Measurements from ENCODE around the gene STK33.

Gene STK33

GRCh38 chr11:8601376-8602133 is 7.5 kb upstream of the STK33 start:
- no peaks in the 10 kb centered on the region for H3K9me3 ChIP-seq (ENCODE audit: control insufficient read depth, insufficient read depth, low read depth, low read length)
- H3K4me1 ChIP-seq (ENCODE audit: control insufficient read depth, insufficient read depth, low read length): no peaks in the 10 kb centered on the region
- no peaks in the 10 kb centered on the region for H3K36me3 ChIP-seq (ENCODE audit: control insufficient read depth in 2 of 2, insufficient read depth in 1 of 2, low read length in 2 of 2)
- TF ChIP-seq ZNF302 (tag by site-specific recombination; IDR thresholded peaks at IDR 0.05; ENCODE audit: low read depth) (no peak), ZNF140 (tag by site-specific recombination; IDR thresholded peaks at IDR 0.05) (no peak), ZNF292 (tag by site-specific recombination; IDR thresholded peaks at IDR 0.05; ENCODE audit: borderline replicate concordance, low read depth) (no peak), SP2 (tag by site-specific recombination; IDR thresholded peaks at IDR 0.05) (no peak), PATZ1 (tag by site-specific recombination; IDR thresholded peaks at IDR 0.05) (no peak), ZSCAN16 (tag by site-specific recombination; IDR thresholded peaks at IDR 0.05) (no peak), ZNF148 (tag by site-specific recombination; IDR thresholded peaks at IDR 0.05; ENCODE audit: borderline replicate concordance) (no peak), ZNF211 (tag by site-specific recombination; IDR thresholded peaks at IDR 0.05; ENCODE audit: low read depth) (no peak), KLF1 (tag by site-specific recombination; IDR thresholded peaks at IDR 0.05) (no peak)
- TF ChIP-seq, protein P1, sequence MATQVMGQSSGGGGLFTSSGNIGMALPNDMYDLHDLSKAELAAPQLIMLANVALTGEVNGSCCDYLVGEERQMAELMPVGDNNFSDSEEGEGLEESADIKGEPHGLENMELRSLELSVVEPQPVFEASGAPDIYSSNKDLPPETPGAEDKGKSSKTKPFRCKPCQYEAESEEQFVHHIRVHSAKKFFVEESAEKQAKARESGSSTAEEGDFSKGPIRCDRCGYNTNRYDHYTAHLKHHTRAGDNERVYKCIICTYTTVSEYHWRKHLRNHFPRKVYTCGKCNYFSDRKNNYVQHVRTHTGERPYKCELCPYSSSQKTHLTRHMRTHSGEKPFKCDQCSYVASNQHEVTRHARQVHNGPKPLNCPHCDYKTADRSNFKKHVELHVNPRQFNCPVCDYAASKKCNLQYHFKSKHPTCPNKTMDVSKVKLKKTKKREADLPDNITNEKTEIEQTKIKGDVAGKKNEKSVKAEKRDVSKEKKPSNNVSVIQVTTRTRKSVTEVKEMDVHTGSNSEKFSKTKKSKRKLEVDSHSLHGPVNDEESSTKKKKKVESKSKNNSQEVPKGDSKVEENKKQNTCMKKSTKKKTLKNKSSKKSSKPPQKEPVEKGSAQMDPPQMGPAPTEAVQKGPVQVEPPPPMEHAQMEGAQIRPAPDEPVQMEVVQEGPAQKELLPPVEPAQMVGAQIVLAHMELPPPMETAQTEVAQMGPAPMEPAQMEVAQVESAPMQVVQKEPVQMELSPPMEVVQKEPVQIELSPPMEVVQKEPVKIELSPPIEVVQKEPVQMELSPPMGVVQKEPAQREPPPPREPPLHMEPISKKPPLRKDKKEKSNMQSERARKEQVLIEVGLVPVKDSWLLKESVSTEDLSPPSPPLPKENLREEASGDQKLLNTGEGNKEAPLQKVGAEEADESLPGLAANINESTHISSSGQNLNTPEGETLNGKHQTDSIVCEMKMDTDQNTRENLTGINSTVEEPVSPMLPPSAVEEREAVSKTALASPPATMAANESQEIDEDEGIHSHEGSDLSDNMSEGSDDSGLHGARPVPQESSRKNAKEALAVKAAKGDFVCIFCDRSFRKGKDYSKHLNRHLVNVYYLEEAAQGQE (tag by site-specific recombination; IDR thresholded peaks at IDR 0.05): no peak
- TF ChIP-seq, protein P2, sequence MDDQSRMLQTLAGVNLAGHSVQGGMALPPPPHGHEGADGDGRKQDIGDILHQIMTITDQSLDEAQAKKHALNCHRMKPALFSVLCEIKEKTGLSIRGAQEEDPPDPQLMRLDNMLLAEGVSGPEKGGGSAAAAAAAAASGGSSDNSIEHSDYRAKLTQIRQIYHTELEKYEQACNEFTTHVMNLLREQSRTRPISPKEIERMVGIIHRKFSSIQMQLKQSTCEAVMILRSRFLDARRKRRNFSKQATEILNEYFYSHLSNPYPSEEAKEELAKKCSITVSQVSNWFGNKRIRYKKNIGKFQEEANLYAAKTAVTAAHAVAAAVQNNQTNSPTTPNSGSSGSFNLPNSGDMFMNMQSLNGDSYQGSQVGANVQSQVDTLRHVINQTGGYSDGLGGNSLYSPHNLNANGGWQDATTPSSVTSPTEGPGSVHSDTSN (CRISPR knock-in tag; IDR thresholded peaks at IDR 0.05): no peak
- H3K4me3 ChIP-seq (ENCODE audit: low read depth, low read length): no peak overlapping the region
- ChIA-PET POLR2A (no interaction called here), CTCF (interaction anchor here (0.6 to 1.0 kb wide), 4 partner anchors 11 to 265 kb away, joined by 3 to 4 read pairs (median 3); no protein-coding TSS in a partner anchor)
- no peak overlapping the region for H3K27ac ChIP-seq (ENCODE audit: extremely low read depth, low read depth, low read length)

DNA sequence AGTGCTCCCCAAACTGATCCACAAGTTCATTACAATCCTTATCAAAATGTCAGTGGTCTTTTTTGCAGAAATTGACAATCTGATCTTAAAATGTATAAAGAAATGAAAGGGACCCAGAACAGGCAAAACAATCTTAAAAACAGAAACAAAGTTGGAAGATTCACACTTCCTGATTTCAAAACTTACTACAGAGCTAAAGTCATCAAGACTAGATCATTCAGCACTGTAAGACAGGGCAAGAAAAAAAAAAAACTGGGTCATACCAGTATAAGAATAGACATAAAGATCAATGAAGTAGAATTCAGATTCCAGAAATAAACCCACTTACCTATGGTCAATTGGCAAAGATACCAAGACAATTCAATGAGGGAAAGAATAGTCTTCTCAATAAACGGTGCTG is 4.5 kb upstream of the STK33 start:
- no peaks in the 10 kb centered on the region for H3K4me1 ChIP-seq (ENCODE audit: control insufficient read depth, insufficient read depth, low read length)
- ChIA-PET CTCF (no interaction called here), POLR2A (no interaction called here)
- no peak overlapping the region for H3K4me3 ChIP-seq (ENCODE audit: low read depth, low read length)
- no peaks in the 10 kb centered on the region for H3K9me3 ChIP-seq (ENCODE audit: control insufficient read depth, insufficient read depth, low read depth, low read length)
- H3K27ac ChIP-seq (ENCODE audit: extremely low read depth, low read depth, low read length): no peak overlapping the region
- no peaks in the 10 kb centered on the region for H3K36me3 ChIP-seq (ENCODE audit: control insufficient read depth in 2 of 2, insufficient read depth in 1 of 2, low read length in 2 of 2)
- TF ChIP-seq ZNF169 (tag by site-specific recombination; IDR thresholded peaks at IDR 0.05): no peak
- no peak for TF ChIP-seq ZBTB48 (tag by site-specific recombination; IDR thresholded peaks at IDR 0.05)
- TF ChIP-seq ZNF768 (tag by site-specific recombination; IDR thresholded peaks at IDR 0.05): no peak
- TF ChIP-seq ZBTB44 (tag by site-specific recombination; IDR thresholded peaks at IDR 0.05): no peak
- TF ChIP-seq MYNN (tag by site-specific recombination; IDR thresholded peaks at IDR 0.05; ENCODE audit: borderline replicate concordance): no peak
- TF ChIP-seq ZNF391 (tag by site-specific recombination; IDR thresholded peaks at IDR 0.05; ENCODE audit: borderline replicate concordance, low read depth): no peak
- TF ChIP-seq, protein P3, sequence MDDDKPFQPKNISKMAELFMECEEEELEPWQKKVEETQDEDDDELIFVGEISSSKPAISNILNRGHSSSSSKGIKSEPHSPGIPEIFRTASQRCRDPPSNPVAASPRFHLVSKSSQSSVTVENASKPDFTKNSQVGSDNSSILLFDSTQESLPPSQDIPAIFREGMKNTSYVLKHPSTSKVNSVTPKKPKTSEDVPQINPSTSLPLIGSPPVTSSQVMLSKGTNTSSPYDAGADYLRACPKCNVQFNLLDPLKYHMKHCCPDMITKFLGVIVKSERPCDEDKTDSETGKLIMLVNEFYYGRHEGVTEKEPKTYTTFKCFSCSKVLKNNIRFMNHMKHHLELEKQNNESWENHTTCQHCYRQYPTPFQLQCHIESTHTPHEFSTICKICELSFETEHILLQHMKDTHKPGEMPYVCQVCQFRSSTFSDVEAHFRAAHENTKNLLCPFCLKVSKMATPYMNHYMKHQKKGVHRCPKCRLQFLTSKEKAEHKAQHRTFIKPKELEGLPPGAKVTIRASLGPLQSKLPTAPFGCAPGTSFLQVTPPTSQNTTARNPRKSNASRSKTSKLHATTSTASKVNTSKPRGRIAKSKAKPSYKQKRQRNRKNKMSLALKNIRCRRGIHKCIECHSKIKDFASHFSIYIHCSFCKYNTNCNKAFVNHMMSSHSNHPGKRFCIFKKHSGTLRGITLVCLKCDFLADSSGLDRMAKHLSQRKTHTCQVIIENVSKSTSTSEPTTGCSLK (tag by site-specific recombination; IDR thresholded peaks at IDR 0.05): no peak
- TF ChIP-seq SETDB1 (IDR thresholded peaks at IDR 0.05; ENCODE audit: insufficient read length, low read length): no peak
- TF ChIP-seq SP7 (tag by site-specific recombination; IDR thresholded peaks at IDR 0.05): no peak
- no peak for TF ChIP-seq ZNF140 (tag by site-specific recombination; IDR thresholded peaks at IDR 0.05)
- TF ChIP-seq ZNF473 (tag by site-specific recombination; IDR thresholded peaks at IDR 0.05): no peak

Measured in HEK293 (cell line).